HT1080 (cell line): ENCODE results near the gene C14orf132. TPM values are rescaled to one million over a fixed set of nuclear protein-coding genes. Genes with fewer than 3 reads are reported as not detected.

Source experiments
- DNase-seq: peaks from one replicate; pipeline ENCODE4 v3.0.0-alpha.2; 2015; ENCODE audit warnings: low read depth
- total RNA-seq: library from RNA; depleted of rRNA; stranded (reverse); fragments of >200 nt; shearing (Covaris generic); gene quantifications from 2 replicates; pipeline ENCODE4 v1.2.3, GENCODE V29; 2014

The C14orf132 gene
- total RNA-seq, 1 experiment from 2014 or later, result 5.0 TPM

DNA sequence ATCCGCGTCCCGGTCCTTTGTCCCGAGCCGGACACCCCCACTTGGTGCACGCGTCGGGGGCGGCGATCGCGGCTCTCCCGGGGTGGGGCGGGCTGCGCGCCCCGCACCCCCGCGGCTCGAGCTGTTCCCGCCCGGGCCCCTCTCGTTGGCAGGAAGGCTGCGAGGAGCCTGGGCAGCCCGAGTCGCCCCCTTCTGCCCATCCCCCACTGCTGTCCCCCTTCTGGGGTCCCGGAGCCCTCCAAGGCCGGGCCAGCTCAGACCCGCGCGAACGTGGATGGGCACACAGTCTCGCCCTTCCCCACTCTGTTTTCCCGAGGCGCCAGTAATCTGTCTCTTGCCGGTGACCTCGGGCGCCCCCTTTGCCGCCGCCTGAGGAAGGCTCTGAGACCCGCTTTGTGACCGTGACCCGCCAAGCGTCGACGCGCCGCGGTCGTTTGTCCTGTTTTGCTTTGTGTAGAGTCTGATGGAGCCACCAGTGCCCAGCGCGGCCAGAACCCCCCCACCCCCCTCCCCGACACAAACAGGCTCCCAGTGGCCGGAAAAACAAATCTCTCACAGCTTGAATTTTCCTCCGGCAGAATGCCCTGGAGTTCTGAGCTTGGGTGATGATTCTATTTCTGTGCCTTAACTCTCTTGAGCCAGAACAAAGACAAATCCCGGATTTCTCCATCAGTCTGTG is 610 bp downstream of the C14orf132 start:
- DNase-seq, result peak; percentile 25

DNA sequence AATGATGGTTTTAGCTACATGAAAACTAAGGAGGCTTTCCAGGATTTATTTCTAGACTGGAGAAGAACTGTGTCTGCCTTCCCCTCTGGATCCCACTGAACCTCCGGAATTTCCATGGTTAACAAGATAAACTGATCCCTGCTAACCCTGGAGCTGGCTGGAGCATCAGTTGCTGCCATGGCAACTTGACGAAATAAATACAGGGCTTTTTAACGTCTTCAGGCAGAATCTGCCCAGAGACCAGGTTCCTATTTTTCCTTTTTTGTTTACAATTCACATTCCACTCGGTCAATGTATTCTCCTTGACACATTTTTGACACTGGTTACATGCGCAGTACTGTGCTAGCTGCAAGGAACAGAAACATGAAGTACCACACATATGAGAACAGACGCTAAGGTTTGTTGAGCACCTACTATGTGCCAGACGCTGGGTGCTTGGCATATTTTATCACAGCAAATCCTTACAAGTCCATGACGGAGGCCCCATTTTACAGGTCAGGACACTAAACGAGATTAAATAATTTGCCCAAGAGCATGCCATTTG is 1.7 kb downstream of the C14orf132 start:
- no peak for DNase-seq

DNA sequence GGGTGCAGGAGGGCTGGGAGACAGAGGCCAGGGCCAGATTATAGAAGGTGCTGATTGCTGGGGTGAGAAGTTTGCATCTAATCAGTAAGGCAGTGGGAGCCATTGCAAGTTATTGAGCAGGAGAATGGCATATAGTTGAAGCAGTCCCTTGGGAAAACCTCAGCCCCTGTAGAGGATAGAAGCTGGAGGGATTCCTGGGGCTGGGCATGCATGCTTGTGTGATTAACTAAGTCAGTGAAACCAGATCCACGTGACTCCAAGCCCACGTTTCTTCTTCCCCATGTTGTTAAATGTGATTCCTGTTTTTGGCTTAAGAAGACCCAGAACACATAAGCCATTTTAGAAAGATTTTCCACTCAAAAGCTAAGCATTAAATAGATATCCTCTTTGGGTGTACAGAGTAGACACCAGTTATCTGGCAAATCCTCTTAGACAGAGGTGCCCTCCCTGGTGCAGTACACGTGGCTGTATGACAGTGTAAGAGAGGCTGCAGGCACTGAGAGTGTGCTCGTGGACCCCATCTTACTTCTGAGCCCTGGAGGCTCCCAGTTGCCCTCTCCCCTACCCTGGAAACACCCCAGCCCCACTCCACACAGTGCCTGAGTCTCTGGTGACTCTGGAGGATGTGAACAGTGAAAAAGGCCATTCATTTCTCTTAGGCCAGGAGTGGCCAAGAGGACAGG is 3.2 kb downstream of the C14orf132 start:
- DNase-seq, result no peak

DNA sequence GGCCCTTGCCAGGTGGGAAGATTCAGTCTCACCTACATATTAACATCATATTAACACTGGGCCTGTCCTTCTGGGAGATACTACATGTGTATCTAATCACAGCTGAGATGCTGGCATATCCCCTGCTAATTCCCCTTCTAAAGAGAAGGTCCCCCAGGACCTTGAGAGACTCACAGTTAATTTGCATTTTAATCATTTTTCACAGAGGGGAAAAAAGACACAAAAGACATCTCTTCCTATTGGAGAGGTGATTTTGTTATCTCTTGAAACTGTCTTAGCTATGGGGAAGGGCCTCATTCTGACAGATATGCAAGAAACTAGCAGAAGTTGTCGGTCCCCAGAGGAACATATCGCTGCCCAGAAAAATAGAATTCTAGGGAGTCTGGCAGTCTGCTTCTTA is 7.5 kb downstream of the C14orf132 start:
- no peak for DNase-seq

DNA sequence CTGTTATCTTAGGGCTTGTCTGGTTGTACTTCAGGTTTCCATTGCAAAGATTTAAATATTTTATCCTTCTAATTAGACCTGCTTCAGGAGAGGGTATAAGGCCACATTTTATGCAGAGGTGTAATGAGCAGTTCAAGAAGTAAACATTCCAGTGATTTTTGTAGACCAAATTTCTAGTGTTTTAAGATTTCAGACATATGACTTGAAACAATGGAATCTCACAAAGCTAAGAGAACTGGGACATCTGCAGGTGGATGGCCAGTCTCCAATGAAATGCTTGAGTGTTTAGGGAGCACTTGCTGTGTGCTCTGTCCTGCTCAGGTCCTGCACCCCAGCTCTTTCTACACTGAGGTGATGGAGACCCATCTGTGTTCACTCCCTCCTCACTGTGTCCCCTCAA is 7.9 kb downstream of the C14orf132 start:
- no peak for DNase-seq

DNA sequence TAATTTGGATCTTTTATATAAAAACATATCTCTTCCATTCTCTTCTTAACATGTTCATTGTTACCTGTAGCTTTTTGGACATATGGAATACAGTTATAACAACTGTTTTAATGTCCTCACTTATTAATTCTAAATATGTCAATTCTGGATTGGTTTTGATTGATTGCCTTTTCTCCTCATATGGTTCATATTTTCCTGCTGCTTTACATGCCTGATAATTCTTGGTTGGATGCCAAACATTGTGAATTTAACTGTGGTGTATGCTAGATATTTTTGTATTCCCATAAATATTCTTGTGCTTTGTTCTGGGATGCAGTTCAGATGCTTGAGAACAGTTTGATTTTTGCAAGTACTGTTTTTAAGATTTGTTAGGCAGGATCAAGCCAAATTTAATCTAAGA is 10.8 kb downstream of the C14orf132 start:
- no peak for DNase-seq

DNA sequence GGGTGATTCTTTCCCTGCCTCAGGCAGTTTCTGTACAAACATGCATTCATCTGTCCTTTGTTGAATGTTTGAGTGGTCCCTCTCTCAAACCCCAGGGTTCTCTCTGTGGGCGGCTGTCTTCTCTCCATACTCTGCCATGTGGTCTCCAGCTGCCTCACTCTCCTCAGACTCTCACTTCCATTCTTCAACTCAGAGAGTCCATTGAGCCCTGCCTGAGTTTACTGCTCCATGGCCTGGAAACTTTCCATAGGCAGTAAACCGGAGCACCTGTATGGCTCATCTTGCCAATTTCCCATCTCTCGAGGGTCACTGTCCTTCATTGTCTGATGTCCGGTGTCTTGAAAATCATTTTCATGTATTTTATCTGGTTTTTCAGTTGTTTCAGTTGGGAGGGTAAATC is 11.3 kb downstream of the C14orf132 start:
- no peak for DNase-seq

DNA sequence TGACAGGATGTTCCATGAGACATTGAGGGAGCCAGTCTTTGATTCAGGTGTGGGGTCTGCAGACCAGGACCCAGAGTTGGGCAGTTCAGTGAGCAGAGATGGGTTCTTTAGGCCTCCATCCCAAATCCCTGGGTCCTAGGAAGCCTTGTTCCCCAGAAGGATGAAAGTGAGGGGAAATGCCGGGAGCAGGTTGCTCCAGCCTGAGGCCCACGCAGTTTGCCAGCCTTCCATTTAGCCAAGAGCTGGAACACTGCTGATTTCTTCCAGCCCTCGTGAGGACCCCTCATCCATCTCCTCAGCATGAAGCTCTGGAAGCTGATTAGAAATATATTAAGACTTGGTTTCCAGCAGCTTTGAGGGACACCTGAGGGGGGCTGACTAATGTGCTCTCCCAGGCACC is 12.1 kb downstream of the C14orf132 start:
- no peak for DNase-seq

DNA sequence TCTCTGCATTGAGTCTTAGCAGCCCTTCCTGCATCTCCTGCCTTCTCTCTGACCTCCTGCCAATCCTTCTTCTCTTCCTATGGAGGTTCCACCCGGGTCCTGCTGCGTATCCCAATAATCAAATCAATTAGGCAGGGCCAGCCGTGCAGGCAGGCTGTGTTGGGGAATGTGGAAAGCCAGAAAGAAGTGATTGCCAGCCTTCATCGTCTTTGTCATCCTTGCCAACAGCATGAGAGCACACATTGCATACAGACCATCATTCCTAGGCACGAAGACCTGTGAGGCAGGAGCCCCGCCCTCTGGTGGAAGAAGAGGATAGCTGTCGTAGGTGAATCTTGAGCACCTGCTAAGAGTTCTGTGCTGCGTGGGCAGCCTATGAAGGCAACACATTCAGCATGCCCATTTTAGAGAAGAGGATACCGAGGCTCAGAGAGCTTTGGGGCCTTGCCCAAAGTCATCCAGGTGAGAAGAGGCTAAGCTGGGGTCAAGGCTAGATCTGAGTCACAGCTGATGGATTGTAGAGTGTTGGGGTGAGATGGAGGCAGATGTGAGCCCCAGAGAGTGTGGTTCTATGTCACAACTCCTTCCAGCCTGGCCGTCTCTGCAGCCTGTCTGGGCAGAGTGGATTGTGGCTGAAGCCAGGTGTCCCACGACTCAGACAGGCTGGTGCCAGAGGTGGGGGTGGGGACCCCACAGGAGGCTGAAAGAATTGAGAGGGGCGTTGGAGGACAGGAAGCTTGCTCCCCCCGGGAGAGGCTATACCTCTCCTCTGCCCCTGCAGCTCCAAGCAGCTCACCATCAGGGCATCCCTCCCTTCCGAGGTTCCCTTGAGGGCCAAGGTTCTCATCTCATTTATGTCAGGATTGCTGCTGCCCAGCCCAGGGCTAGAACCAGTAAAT is 12.7 kb downstream of the C14orf132 start:
- DNase-seq, result no peak

DNA sequence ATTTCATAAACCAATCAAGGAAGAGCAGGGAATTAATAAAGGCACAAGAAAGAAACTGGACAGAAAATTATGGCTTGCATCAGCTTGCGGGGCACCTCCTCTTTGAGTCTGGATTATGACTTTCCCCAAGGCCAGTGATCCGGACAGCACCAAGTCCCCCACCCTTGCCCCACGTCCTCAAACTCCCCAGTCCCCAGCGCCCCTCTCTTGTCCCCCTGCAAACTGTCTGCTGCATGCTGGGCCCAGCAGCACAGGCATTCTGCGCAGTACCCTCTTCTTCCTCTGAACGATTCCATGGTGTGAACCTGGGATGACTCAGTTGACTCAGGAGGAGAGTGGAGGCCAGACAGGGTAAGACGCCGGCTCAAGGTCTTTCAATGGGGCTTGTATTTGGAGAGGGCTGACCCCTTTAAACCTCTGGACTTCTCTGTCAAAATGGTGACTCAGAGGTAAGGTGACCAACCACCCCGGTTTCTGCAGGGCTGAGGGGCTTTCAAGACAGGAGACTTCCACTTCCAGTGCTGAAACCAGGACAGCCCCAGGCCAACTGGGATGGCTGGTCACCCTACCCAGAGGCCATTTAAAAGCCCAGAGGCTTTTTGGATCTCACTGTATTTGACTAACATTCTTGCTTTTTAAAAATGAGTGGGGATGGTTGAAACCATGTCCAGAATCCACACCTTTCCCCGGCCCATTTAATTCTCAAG is 13.5 kb downstream of the C14orf132 start:
- peak; percentile 10 for DNase-seq

DNA sequence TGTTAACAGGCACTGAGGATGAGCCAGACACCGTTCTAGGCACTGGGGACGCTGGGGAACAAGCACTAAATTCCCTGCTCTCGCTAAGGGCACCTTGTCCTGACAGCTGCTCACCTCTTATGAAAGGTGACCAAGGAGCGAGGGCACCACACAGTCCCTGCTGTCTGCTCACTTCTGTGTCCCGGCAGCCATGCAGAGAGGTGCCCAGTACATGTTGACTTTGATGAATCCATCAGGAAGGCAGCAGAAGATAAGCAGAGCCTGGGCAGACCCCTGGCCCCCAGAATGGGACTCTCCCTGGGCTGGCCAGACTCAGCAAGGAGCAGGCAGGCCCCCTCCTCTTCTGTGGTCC is 14.1 kb downstream of the C14orf132 start:
- DNase-seq, result no peak

DNA sequence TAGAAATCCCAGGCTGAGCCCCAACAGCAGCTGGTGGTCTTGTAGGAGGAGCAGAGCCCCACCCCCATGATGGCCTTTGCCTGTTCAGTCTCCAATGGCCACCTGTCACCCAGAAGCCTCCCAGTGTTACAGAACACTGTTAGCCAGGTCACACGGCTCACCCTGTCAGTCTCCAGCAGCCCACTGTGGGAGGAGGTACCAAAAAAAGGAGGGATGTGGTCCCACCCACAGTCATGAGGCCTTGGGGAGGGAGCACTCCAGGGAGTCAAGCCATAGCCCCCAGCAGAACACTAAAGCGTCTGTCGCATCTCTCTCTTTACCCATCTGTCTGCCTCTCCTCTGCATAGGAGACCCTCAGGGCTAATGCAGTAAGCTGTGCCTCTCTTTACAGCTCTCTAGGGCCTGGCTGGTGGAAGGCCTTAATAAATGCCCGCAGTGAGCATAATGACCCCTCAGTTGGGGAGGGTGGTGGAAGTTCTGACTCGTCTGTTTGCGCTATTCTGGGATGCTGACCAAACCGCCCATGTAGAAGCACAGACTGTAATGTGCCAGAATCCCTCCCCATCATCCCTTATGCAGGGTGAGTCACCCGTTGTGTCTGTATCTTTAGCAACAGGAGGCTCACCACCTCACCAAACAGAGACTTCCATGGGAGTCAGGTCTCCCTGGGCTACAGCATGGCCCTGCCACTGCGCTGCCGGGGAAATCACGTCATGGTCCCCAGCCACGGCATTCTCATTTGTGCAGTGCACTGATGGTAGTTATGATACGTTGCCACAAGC is 14.6 kb downstream of the C14orf132 start:
- DNase-seq, result peak; percentile 90

DNA sequence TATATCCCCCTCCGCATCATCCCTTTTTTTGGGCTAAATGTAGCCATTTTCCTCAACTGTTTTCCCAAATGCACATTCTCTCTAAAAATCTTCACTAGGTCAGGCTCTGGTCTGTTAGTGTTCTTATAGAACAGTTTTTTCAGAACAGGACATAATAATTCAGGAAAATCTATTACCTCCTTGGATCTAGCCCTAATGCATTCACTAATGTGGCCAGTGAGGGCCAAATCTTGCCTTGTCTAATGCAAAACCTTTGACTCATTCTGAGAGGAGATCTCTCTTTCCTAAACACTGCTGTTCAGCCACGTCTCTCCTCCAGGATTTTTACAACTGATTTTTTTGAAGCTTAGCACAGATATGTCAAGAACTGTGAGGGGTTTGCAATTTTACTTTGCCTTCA is 15.5 kb downstream of the C14orf132 start:
- DNase-seq, result no peak

DNA sequence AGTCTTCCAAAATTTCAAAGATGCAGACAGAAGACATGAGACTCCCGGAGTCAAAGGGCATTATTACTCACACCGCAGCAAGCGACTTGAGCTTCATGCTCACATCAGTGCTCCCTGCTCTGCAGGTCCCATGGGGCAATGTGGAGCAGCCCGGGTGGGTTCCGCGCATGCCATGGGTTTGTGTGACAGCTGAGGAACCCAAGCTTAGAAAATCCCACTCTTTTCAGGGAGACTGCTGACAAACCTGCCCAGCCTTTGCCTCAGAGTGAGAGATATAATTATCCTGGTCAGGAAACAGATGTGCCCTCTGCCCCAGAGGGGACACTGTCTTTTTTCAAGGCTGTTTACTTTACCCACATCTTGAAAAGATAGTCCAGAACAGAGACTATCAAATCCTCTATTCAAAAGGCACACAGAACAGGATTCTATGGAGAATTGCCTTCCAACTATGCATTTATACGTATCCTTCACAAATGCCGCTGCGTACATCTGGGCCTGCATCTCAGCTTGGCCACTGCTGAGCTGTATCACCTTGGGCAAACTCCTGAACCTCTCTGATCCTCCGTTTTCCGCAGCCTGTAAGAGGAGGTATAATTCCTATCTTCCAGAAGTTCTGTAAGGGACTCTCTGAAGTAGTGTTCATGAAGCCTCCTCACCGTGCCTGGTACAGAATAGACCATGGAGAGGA is 16.0 kb downstream of the C14orf132 start:
- DNase-seq, result no peak

DNA sequence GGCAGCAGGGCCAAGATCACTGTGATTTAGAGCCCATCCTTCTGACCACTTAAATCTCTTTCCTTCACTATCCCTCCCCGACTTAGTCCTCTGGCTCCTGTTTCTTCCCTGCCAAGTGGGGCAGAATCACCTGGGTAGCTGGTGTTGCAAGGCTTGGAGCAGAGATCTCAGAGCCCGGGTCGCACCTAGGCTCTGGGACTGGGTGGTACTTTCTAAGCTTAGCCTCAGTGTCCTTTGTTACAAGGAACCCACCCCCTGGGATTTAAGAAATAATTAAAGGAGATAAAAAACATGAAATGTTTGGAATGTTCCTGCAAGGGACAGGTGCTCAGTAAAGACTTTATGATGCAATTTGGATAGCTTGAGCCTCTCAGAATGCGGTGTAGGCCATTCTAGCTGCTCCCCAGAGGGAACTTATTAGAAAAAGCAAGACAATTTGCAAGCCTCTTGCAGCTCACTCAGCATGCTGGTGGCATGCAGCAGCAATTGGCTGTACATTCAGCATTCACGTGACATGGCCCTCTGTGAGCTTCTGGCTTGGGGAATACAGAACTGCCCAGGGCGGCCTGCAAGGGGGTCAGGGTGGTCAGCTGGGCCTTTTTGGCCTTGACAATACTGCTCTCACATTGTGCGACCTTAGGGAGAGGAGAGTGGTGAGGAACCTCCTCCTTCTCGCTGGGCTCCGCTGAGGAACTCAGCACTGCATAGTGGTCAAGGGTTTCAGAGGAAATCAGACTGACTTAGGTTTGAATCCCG is 16.8 kb downstream of the C14orf132 start:
- no peak for DNase-seq

DNA sequence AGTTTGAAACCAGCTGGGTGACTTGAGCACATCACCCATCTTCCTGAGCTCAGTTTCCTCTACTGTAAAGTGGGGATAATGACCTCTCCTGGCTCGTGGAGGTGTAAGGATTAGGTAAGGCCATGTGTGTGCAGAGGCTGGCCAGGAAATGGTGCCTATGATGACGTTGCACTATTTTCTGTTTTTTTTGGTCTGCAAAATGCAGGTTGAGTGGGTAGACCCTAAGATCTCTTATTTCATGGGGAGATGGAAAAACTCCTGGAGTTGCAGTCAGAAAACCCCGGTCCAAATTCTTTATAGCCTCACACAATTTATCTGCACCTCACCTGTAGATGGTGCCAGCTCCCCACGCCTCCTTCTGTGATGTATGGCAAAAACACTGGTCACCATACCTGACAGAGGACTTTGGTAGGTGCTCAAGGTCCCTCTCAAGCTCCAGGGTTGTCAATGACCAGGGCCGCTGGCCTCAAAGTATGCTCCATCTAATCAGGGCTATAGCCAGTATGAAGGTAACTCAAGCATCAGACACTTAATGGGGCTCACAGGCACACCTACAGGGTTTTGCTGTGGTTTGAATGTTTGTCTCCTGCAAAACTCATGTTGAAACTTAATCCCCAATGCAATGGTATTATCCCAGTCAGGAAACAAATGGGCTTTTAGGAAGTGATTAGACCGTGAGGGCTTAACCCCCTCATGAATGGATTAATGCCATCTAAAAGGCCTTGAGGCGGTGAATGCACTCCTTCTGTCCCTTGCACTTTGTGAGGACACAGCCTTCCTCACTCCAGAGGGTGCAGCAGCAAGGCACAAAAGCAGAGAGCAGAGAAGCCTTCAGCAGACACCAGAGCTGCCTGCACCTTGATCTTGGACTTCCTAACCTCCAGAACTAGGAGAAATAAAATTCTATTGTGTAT is 17.6 kb downstream of the C14orf132 start:
- no peak for DNase-seq

DNA sequence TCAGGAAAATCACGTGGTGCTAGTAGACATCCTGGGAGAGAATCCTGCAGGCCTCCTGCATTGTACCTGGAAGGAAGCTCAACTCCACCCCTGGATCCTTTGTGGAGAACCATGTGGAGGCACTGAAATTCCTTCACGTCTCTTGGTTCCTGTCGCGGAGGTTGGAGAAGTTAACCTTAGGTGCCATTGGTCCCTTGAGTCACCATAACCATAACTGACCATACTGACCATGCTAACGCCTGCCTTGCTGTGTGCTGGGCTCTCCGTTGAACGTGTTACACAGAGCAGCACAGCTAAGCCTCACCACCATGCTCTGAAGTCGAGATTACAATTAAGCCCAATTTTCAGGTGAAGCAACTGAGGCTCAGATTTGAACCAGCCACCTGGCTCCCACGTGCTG is 18.6 kb downstream of the C14orf132 start:
- no peak for DNase-seq

DNA sequence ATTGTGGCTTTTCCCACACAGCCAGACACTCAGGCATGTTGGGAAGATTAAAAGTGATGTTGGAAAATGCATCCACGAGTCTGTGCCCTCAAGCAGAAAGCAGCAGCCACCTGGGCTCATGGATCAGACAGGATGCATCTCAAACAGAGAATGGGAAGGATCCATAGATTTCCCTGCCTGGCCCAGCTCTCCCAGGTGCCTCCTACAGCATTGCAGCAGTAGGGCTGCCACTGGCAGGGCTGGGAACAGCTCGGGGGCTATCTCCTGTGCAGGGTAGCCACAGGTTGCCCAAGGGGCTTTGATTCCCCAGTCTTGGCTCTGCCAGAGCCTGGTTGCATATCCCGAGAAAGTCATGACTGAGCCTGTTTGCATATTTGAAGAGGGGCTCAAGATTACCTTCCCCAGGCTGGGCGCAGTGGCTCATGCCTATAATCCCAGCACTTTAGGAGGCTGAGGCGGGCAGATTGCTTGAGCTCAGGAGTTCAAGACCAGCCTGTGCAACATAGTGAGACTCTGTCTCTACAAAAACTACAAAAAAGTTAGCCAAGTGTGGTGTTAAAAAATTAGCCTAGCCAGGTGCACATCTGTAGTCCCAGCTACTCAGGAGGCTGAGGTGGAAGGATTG is 19.5 kb downstream of the C14orf132 start:
- no peak for DNase-seq
